K562 (cell line): Measurements from ENCODE around the gene FBN3. TPM values are rescaled to one million over a fixed set of nuclear protein-coding genes. Genes with fewer than 3 reads are reported as not detected.

Source experiments
- HDAC2 ChIP-seq: fragments of 450-650 bp; IDR thresholded peaks from 2 replicates; pipeline ENCODE4 v1.6.1; 2016; ENCODE audit warnings: mild to moderate bottlenecking
- ILK ChIP-seq: fragments of 450-650 bp; IDR thresholded peaks from 2 replicates; pipeline ENCODE4 v1.6.1; 2016; ENCODE audit warnings: missing genetic modification characterization, low read depth, mild to moderate bottlenecking, missing compliant biosample characterization, moderate library complexity, borderline replicate concordance
- NFE2 ChIP-seq: IDR thresholded peaks from 2 replicates; pipeline ENCODE4 v1.6.1; 2014; ENCODE audit warnings: antibody characterized with exemption, low read depth
- NR4A1 ChIP-seq, 2 experiments: fragments of 250-450 bp in 1 of 2; fragments of 450-650 bp in 1 of 2; sonication (Bioruptor Pico) in 1 of 2; IDR thresholded peaks; 2 replicates each; pipeline versions ENCODE4 v1.4.0 to v1.6.1; 2016 to 2020; ENCODE audit warnings: mild to moderate bottlenecking in 2 of 2, missing compliant biosample characterization in 1 of 2, missing genetic modification characterization in 1 of 2, moderate library complexity in 1 of 2
- PYGO2 ChIP-seq: fragments of 450-650 bp; IDR thresholded peaks from 2 replicates; pipeline ENCODE4 v1.6.1; 2016; ENCODE audit warnings: mild to moderate bottlenecking, missing genetic modification characterization, moderate library complexity, missing compliant biosample characterization
- SRF ChIP-seq, 2 experiments: fragments of 250-450, 450-650 bp in 1 of 2; sonication (Bioruptor Pico) in 1 of 2; sonication (generic) in 1 of 2; formaldehyde crosslinking; IDR thresholded peaks; 2 replicates each; pipeline versions ENCODE4 v1.5.0 to v1.5.1; 2020 to 2022; ENCODE audit warnings: mild to moderate bottlenecking in 1 of 2, missing genetic modification reagents in 1 of 2
- TEAD4 ChIP-seq, 2 experiments: sonication (generic) in 1 of 2; formaldehyde crosslinking in 1 of 2; IDR thresholded peaks; 2 replicates each; pipeline versions ENCODE4 v1.6.1 to v1.8.0; 2012 to 2022; ENCODE audit warnings: borderline replicate concordance in 1 of 2, inconsistent platforms in 1 of 2, low read length in 1 of 2, mild to moderate bottlenecking in 1 of 2, missing genetic modification reagents in 1 of 2
- THRAP3 ChIP-seq: fragments of 450-650 bp; IDR thresholded peaks from 2 replicates; pipeline ENCODE4 v1.6.1; 2016; ENCODE audit warnings: mild to moderate bottlenecking, inconsistent platforms, borderline replicate concordance
- ZNF232 ChIP-seq: sonication (generic); formaldehyde crosslinking; IDR thresholded peaks from 2 replicates; pipeline ENCODE4 v1.8.0; 2022; ENCODE audit warnings: mild to moderate bottlenecking, missing genetic modification reagents
- ZNF318 ChIP-seq, 2 experiments: fragments of 450-650 bp; IDR thresholded peaks; 2 replicates each; pipeline ENCODE4 v1.6.1; 2016; ENCODE audit warnings: mild to moderate bottlenecking in 2 of 2, borderline replicate concordance in 1 of 2, low read depth in 1 of 2, moderate library complexity in 1 of 2
- ZNF431 ChIP-seq: sonication (generic); formaldehyde crosslinking; IDR thresholded peaks from 2 replicates; pipeline ENCODE4 v1.8.0; 2022; ENCODE audit warnings: mild to moderate bottlenecking, missing genetic modification reagents
- polyA plus RNA-seq, 8 experiments: library from polyadenylated mRNA; depleted of rRNA in 4 of 8; stranded (reverse) in 5 of 8; unstranded in 3 of 8; fragments of >200 nt; fragmentation: Nextera tagmentation in 2 of 8; fragmentation: Illumina TruSeq in 1 of 8; extraction: Ambion mirVana in 2 of 8; extraction: Trizol in 1 of 8; gene quantifications; 2 replicates each; pipeline versions ENCODE4 v1.2.1 to v1.2.3, GENCODE V29; 2011 to 2014; ENCODE audit warnings: inconsistent platforms in 1 of 8, missing spikeins in 1 of 8
- total RNA-seq, 7 experiments: library from RNA; depleted of rRNA in 6 of 7; stranded (reverse); fragments of >200 nt in 6 of 7; fragmentation: Illumina TruSeq in 2 of 7; extraction: Trizol in 2 of 7; gene quantifications; 2 replicates each; pipeline versions ENCODE4 v1.2.1 to v1.2.3, GENCODE V29; 2011 to 2021; ENCODE audit warnings: low replicate concordance in 1 of 7
- TF ChIP-seq, protein P1 (sequence below): sonication (generic); formaldehyde crosslinking; IDR thresholded peaks from 2 replicates; pipeline ENCODE4 v1.4.0; 2020; ENCODE audit warnings: mild to moderate bottlenecking, missing genetic modification reagents

FBN3 gene
- total and polyA plus RNA-seq, 9 of the 15 experiments (the other 6 are each of a cell fraction or from before 2014, with no cell fraction given), result under 0.01 to 0.29 (median 0.01) TPM; not detected in 4

DNA sequence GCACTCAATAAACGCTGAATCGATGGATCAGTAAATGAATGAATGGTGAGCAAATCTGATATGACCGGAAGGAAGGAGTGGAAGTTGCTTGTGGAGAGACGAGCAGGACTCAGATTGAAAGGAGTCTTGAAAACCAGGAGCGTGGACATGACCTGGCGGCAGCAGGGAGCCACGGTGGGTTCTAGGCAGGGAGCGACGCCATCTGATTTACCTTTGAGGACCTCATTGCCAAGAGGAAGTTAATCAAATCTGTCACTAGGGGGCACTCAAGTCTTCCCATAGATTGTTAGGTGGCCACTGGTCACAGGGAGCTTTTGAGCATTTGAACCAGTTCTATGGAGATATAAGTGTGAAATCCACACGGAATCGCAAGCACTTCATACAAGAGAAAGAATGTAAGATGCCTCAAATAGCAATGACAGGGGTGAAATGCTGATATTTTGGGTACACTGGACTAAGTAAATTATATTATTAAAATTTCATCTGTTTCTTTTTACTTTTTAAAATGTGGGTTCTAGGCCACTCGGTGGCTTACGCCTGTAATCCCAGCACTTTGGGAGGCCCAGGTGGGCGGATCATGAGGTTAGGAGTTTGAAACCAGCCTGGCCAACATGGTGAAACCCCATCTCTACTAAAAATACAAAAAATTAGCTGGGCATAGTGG is 9.2 kb upstream of the FBN3 start (continued):
- TF ChIP-seq HDAC2, result peak; percentile 95
- TF ChIP-seq THRAP3, result no peak
- no peak for TF ChIP-seq ZNF232 (CRISPR knock-in tag)
- no peak for TF ChIP-seq TEAD4 (IDR thresholded peaks at IDR 0.05; ENCODE audit: low read length)
- no peak for TF ChIP-seq TEAD4 (CRISPR knock-in tag; IDR thresholded peaks at IDR 0.05; ENCODE audit: borderline replicate concordance)
- TF ChIP-seq, protein P1, sequence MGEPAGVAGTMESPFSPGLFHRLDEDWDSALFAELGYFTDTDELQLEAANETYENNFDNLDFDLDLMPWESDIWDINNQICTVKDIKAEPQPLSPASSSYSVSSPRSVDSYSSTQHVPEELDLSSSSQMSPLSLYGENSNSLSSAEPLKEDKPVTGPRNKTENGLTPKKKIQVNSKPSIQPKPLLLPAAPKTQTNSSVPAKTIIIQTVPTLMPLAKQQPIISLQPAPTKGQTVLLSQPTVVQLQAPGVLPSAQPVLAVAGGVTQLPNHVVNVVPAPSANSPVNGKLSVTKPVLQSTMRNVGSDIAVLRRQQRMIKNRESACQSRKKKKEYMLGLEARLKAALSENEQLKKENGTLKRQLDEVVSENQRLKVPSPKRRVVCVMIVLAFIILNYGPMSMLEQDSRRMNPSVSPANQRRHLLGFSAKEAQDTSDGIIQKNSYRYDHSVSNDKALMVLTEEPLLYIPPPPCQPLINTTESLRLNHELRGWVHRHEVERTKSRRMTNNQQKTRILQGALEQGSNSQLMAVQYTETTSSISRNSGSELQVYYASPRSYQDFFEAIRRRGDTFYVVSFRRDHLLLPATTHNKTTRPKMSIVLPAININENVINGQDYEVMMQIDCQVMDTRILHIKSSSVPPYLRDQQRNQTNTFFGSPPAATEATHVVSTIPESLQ, result no peak
- no peak for TF ChIP-seq SRF (CRISPR knock-in tag; IDR thresholded peaks at IDR 0.05)
- no peak for TF ChIP-seq ILK
- no peak for TF ChIP-seq ZNF318 (IDR thresholded peaks at IDR 0.05; ENCODE audit: borderline replicate concordance in 1 of 2, low read depth in 1 of 2)
- TF ChIP-seq ZNF431 (CRISPR knock-in tag), result no peak
- TF ChIP-seq PYGO2 (tag), result no peak
- TF ChIP-seq NFE2, result no peak
- no peak for TF ChIP-seq NR4A1 (CRISPR knock-in tag; IDR thresholded peaks at IDR 0.05)
- no peak for TF ChIP-seq NR4A1 (tag; IDR thresholded peaks at IDR 0.05)
